Endothelial cell of umbilical vein (primary cell): ENCODE results near the gene ARHGEF17. TPM values are rescaled to one million over a fixed set of nuclear protein-coding genes. Genes with fewer than 3 reads are reported as not detected.

ENCODE experiments used
- BruUV-seq: library from RNA; stranded (reverse); fragments of 400-500 nt; replicated peaks from 2 replicates; lab custom pipeline; 2021; lab: Mats Ljungman, UMichigan
- CTCF ChIA-PET: fragments of 300-600, 350-600 bp; sonication (Branson Sonifier 250); formaldehyde crosslinking; loops from one replicate; lab custom pipeline; 2021; ENCODE audit warnings: antibody characterized with exemption, inconsistent platforms; lab: Charles Lee
- POLR2A ChIA-PET: fragments of 300-600, 350-600 bp; sonication (Branson Sonifier 250); formaldehyde crosslinking; loops from one replicate; lab custom pipeline; 2021; ENCODE audit warnings: antibody characterized with exemption, inconsistent platforms; lab: Charles Lee
- DNase-seq: peaks from one replicate; pipeline ENCODE4 v3.0.0-alpha.2; 2011; ENCODE audit warnings: low read depth, low spot score
- FAIRE-seq: peaks from 2 replicates; lab custom pipeline; 2011; peaks lifted over from hg19 to GRCh38; lab: Jason Lieb, UNC
- H2AFZ ChIP-seq: 2 replicates; pipeline ENCODE4 v1.6.0; 2012; ENCODE audit warnings: low read depth, low read length, control low read depth, inconsistent platforms
- H3K27ac ChIP-seq: 2 replicates; pipeline ENCODE4 v1.5.1; 2011; ENCODE audit warnings: low read depth, mild to moderate bottlenecking, control low read depth, low read length, moderate library complexity; ENCODE audit not compliant: insufficient read depth
- H3K27me3 ChIP-seq, 2 experiments: 2 replicates each; pipeline versions ENCODE4 v1.6.0 to v1.6.1; 2011; ENCODE audit warnings: low read length in 2 of 2, mixed read lengths in 1 of 2; ENCODE audit not compliant: control insufficient read depth in 2 of 2, insufficient read depth in 2 of 2
- H3K36me3 ChIP-seq, 2 experiments: 2 replicates in 1 of 2; 3 replicates in 1 of 2; pipeline ENCODE4 v1.5.1; 2011; ENCODE audit warnings: low read length in 2 of 2, mild to moderate bottlenecking in 1 of 2, moderate library complexity in 1 of 2; ENCODE audit not compliant: control insufficient read depth in 2 of 2, insufficient read depth in 2 of 2; ENCODE audit errors: extremely low read depth in 1 of 2
- H3K4me1 ChIP-seq: 3 replicates; pipeline ENCODE4 v1.5.1; 2011; ENCODE audit warnings: mild to moderate bottlenecking, low read length; ENCODE audit not compliant: control insufficient read depth, insufficient read depth; ENCODE audit errors: extremely low read depth
- H3K4me2 ChIP-seq: 2 replicates; pipeline ENCODE4 v1.6.1; 2011; ENCODE audit warnings: low read length, control low read depth, mixed read lengths; ENCODE audit not compliant: insufficient read depth
- H3K4me3 ChIP-seq, 3 experiments: fragments of 200-600 bp in 1 of 3; sonication (generic), shearing (Covaris generic) in 1 of 3; replicated peaks in 1 of 3; 2 replicates each; pipeline ENCODE4 v1.5.1; 2011 to 2016; ENCODE audit warnings: control low read depth in 3 of 3, low read length in 3 of 3, mild to moderate bottlenecking in 2 of 3, inconsistent platforms in 1 of 3, low read depth in 1 of 3, moderate library complexity in 1 of 3; ENCODE audit not compliant: insufficient read depth in 1 of 3
- H3K79me2 ChIP-seq: 2 replicates; pipeline ENCODE4 v1.6.0; 2012; ENCODE audit warnings: low read length, inconsistent platforms; ENCODE audit not compliant: control insufficient read depth, insufficient read depth
- H3K9ac ChIP-seq: replicated peaks from 2 replicates; pipeline ENCODE3; 2011; ENCODE audit warnings: low read length, control low read depth; ENCODE audit not compliant: insufficient read depth; ENCODE audit errors: extremely low read depth
- H3K9me1 ChIP-seq: replicated peaks from 3 replicates; pipeline ENCODE4 v1.6.0; 2011; ENCODE audit warnings: mild to moderate bottlenecking, low read length; ENCODE audit not compliant: control insufficient read depth, insufficient read depth; ENCODE audit errors: extremely low read depth
- H3K9me3 ChIP-seq: replicated peaks from 2 replicates; pipeline ENCODE4 v1.5.1; 2012; ENCODE audit warnings: low read length, inconsistent platforms; ENCODE audit not compliant: control insufficient read depth, insufficient read depth
- H4K20me1 ChIP-seq: replicated peaks from 2 replicates; pipeline ENCODE3; 2011; ENCODE audit warnings: mild to moderate bottlenecking, low read length; ENCODE audit not compliant: control insufficient read depth, insufficient read depth; ENCODE audit errors: extremely low read depth
- CTCF ChIP-seq, 2 donors: IDR thresholded peaks; 1 replicate in 1 of 2; 2 replicates in 1 of 2; pipeline ENCODE4 v1.5.1; 2011; ENCODE audit warnings: low read length in 2 of 2, mild to moderate bottlenecking in 2 of 2, moderate library complexity in 2 of 2, control low read depth in 1 of 2, inconsistent platforms in 1 of 2, low read depth in 1 of 2; ENCODE audit not compliant: insufficient read depth in 1 of 2; ENCODE audit errors: extremely low read depth in 1 of 2
- EZH2 ChIP-seq: IDR thresholded peaks from 2 replicates; pipeline ENCODE4 v1.6.1; 2012; ENCODE audit warnings: borderline replicate concordance, low read depth, mild to moderate bottlenecking, moderate library complexity, low read length, inconsistent platforms; ENCODE audit not compliant: severe bottlenecking
- FOS ChIP-seq: IDR thresholded peaks from 2 replicates; pipeline ENCODE4 v1.6.1; 2011; ENCODE audit warnings: mild to moderate bottlenecking, low read length, moderate library complexity, borderline replicate concordance; ENCODE audit not compliant: insufficient read depth
- GATA2 ChIP-seq: IDR thresholded peaks from 2 replicates; pipeline ENCODE4 v1.7.0; 2011; ENCODE audit warnings: low read depth, mild to moderate bottlenecking, moderate library complexity, mixed read lengths, low read length; ENCODE audit not compliant: insufficient read length, insufficient read depth
- JUN ChIP-seq: IDR thresholded peaks from 2 replicates; pipeline ENCODE4 v1.6.1; 2011; ENCODE audit warnings: borderline replicate concordance, low read depth; ENCODE audit not compliant: insufficient read length, insufficient read depth
- MAX ChIP-seq: IDR thresholded peaks from 2 replicates; pipeline ENCODE4 v1.6.1; 2011; ENCODE audit not compliant: insufficient read depth, insufficient read length
- MYC ChIP-seq: IDR thresholded peaks from one replicate; pipeline ENCODE4 v1.6.1; 2011; ENCODE audit warnings: mild to moderate bottlenecking, low read depth, low read length
- POLR2A ChIP-seq: IDR thresholded peaks from 2 replicates; pipeline ENCODE4 v1.6.1; 2012; ENCODE audit warnings: low read depth, mild to moderate bottlenecking, control low read depth, low read length
- POLR2AphosphoS5 ChIP-seq: IDR thresholded peaks from 2 replicates; pipeline ENCODE4 v1.6.1; 2012; ENCODE audit warnings: low read depth, mild to moderate bottlenecking, control low read depth, low read length, moderate library complexity; ENCODE audit not compliant: insufficient read depth
- dilution Hi-C: fragments of 300-500 bp; cut with MboI; formaldehyde crosslinking; loops from one replicate; pipeline ENCODE4 v1.15.0; 2019; ENCODE audit warnings: low sequenced_read_pairs; ENCODE audit not compliant: extremely low pct_ligation_motif_present
- intact Hi-C: fragments of 100-400 bp; cut with micrococcal nuclease; formaldehyde crosslinking; loops from one replicate; pipeline ENCODE4 v1.10.0; 2022
- polyA plus RNA-seq, 4 experiments: library from polyadenylated mRNA; depleted of rRNA in 3 of 4; stranded (reverse) in 3 of 4; unstranded in 1 of 4; fragments of >200 nt; gene quantifications; 2 replicates each; pipeline versions ENCODE4 v1.2.1 to v1.2.3, GENCODE V29; 2011 to 2012; ENCODE audit warnings: missing spikeins in 1 of 4
- total RNA-seq: library from RNA; stranded (reverse); gene quantifications from 2 replicates; pipeline ENCODE4 v1.2.3, GENCODE V29; 2021

Gene ARHGEF17
- total and polyA plus RNA-seq, 2 donors (not counting 3 experiments of a cell fraction or from before 2014, with no cell fraction given) = 74.9 to 89.9 TPM

DNA sequence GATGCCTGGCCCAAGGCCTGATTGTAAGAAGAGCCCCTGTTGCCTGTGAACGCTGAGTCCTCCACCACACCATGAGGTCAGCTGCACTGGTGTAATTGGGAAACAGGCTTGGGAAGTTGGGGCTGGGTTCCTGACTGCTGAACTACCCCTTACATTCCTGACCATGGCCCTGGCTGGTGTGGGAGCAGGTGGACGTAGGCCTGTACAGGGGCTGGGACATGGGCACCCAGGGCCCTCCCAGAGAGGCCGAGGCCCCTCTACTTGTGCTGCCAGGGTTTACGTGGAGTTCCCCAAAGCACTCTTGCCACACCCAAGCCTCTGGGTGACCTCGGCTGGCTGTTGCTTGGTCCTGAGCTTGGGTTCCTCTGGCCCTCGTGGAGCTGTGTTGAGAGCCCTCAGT, 73.5 kb downstream of the ARHGEF17 start:
- no TSS peak for BruUV-seq
- H3K79me2 ChIP-seq = peaks cover 100% of the 10 kb centered on the region
- no peak for FAIRE-seq
- no peaks in the 10 kb centered on the region for H3K27me3 ChIP-seq
- H3K27ac ChIP-seq = no peak overlapping the region
- dilution Hi-C loops (no loop called here), intact Hi-C loops (no loop called here)
- CTCF ChIA-PET = interaction anchor here (1.2 kb wide), 1 partner anchor 12 kb away, joined by 4 read pairs; no protein-coding TSS in a partner anchor
- no peak overlapping the region for H2AFZ ChIP-seq
- peaks cover 27% of the 10 kb centered on the region for H3K4me1 ChIP-seq
- H4K20me1 ChIP-seq = no peaks in the 10 kb centered on the region
- no peak overlapping the region for H3K4me2 ChIP-seq
- H3K9ac ChIP-seq = no peak overlapping the region
- no peak for DNase-seq
- no peaks in the 10 kb centered on the region for H3K36me3 ChIP-seq
- no peaks in the 10 kb centered on the region for H3K9me3 ChIP-seq
- no peaks in the 10 kb centered on the region for H3K9me1 ChIP-seq
- TF ChIP-seq FOS = no peak
- no peak for TF ChIP-seq EZH2
- no peak for TF ChIP-seq GATA2
- TF ChIP-seq POLR2A = no peak
- no peak for TF ChIP-seq MYC
- TF ChIP-seq JUN = no peak
- TF ChIP-seq POLR2AphosphoS5 = no peak
- POLR2A ChIA-PET = interaction anchor here (0.7 kb wide), 1 partner anchor 16 kb away, joined by 3 read pairs; no protein-coding TSS in a partner anchor
- no peak overlapping the region for H3K4me3 ChIP-seq

DNA sequence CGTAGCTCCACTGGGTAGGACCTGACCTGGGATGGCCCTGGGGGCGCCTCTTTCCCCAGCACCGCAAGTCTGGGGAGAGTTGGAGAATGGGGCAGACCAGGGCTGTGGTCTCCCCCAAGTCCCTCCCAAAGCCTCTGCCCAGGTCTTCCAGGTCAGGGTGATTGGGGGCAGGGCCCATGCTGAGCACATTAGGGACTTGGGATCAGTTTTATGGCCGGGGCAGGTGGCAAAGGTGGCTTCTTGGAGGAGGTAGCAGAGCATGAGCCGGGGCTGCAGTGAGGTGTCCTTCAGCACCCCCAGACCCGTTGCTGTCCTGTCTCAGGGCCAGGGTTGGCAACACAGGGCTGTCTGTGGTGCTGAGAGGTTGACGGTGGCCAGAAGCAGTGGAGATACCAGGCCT, 74.1 kb downstream of the ARHGEF17 start:
- FAIRE-seq = no peak
- no TSS peak for BruUV-seq

More for the DNA sequence above, 74.1 kb downstream of the ARHGEF17 start:
- ChIA-PET POLR2A (no interaction called here), CTCF (interaction anchor here (1.2 to 3.6 kb wide), 4 partner anchors 11 to 75 kb away, joined by 4 to 38 read pairs (median 8); no protein-coding TSS in a partner anchor)
- H4K20me1 ChIP-seq = no peaks in the 10 kb centered on the region
- no peak for TF ChIP-seq MAX
- TF ChIP-seq FOS = no peak
- no peak for TF ChIP-seq JUN
- no peak for TF ChIP-seq EZH2
- TF ChIP-seq MYC = no peak
- TF ChIP-seq POLR2A = no peak
- no peak for TF ChIP-seq POLR2AphosphoS5
- TF ChIP-seq GATA2 = no peak
- no peak for TF ChIP-seq CTCF (IDR thresholded peaks at IDR 0.05; ENCODE audit: extremely low read depth in 1 of 2, insufficient read depth in 1 of 2, low read depth in 1 of 2, low read length in 2 of 2)
- H3K36me3 ChIP-seq = no peaks in the 10 kb centered on the region
- no peak overlapping the region for H3K4me3 ChIP-seq
- dilution Hi-C loops (no loop called here), intact Hi-C loops (no loop called here)
- no peak overlapping the region for H3K4me2 ChIP-seq
- no peaks in the 10 kb centered on the region for H3K27me3 ChIP-seq
- H3K9ac ChIP-seq = no peak overlapping the region
- no peaks in the 10 kb centered on the region for H3K9me1 ChIP-seq
- H3K4me1 ChIP-seq = peaks cover 27% of the 10 kb centered on the region
- H3K9me3 ChIP-seq = no peaks in the 10 kb centered on the region
- no peak overlapping the region for H3K27ac ChIP-seq
- H2AFZ ChIP-seq = no peak overlapping the region
- DNase-seq = no peak
- peaks cover 98% of the 10 kb centered on the region for H3K79me2 ChIP-seq
